Endothelial cell of umbilical vein (primary cell): ENCODE data around the gene VWA1. TPM values are rescaled to one million over a fixed set of nuclear protein-coding genes. Genes with fewer than 3 reads are reported as not detected.

Experiments used
- BruUV-seq: library from RNA; stranded (reverse); fragments of 400-500 nt; replicated peaks from 2 replicates; lab custom pipeline; 2021; lab: Mats Ljungman, UMichigan
- CTCF ChIA-PET: fragments of 300-600, 350-600 bp; sonication (Branson Sonifier 250); formaldehyde crosslinking; loops from one replicate; lab custom pipeline; 2021; ENCODE audit warnings: antibody characterized with exemption, inconsistent platforms; lab: Charles Lee
- POLR2A ChIA-PET: fragments of 300-600, 350-600 bp; sonication (Branson Sonifier 250); formaldehyde crosslinking; loops from one replicate; lab custom pipeline; 2021; ENCODE audit warnings: antibody characterized with exemption, inconsistent platforms; lab: Charles Lee
- DNase-seq: peaks from one replicate; pipeline ENCODE4 v3.0.0-alpha.2; 2011; ENCODE audit warnings: low read depth, low spot score
- FAIRE-seq: peaks from 2 replicates; lab custom pipeline; 2011; peaks lifted over from hg19 to GRCh38; lab: Jason Lieb, UNC
- H2AFZ ChIP-seq: 2 replicates; pipeline ENCODE4 v1.6.0; 2012; ENCODE audit warnings: low read depth, low read length, control low read depth, inconsistent platforms
- H3K27ac ChIP-seq: 2 replicates; pipeline ENCODE4 v1.5.1; 2011; ENCODE audit warnings: low read depth, mild to moderate bottlenecking, control low read depth, low read length, moderate library complexity; ENCODE audit not compliant: insufficient read depth
- H3K27me3 ChIP-seq, 2 experiments: 2 replicates each; pipeline versions ENCODE4 v1.6.0 to v1.6.1; 2011; ENCODE audit warnings: low read length in 2 of 2, mixed read lengths in 1 of 2; ENCODE audit not compliant: control insufficient read depth in 2 of 2, insufficient read depth in 2 of 2
- H3K36me3 ChIP-seq, 2 experiments: 2 replicates in 1 of 2; 3 replicates in 1 of 2; pipeline ENCODE4 v1.5.1; 2011; ENCODE audit warnings: low read length in 2 of 2, mild to moderate bottlenecking in 1 of 2, moderate library complexity in 1 of 2; ENCODE audit not compliant: control insufficient read depth in 2 of 2, insufficient read depth in 2 of 2; ENCODE audit errors: extremely low read depth in 1 of 2
- H3K4me1 ChIP-seq: 3 replicates; pipeline ENCODE4 v1.5.1; 2011; ENCODE audit warnings: mild to moderate bottlenecking, low read length; ENCODE audit not compliant: control insufficient read depth, insufficient read depth; ENCODE audit errors: extremely low read depth
- H3K4me2 ChIP-seq: 2 replicates; pipeline ENCODE4 v1.6.1; 2011; ENCODE audit warnings: low read length, control low read depth, mixed read lengths; ENCODE audit not compliant: insufficient read depth
- H3K4me3 ChIP-seq, 3 experiments: fragments of 200-600 bp in 1 of 3; sonication (generic), shearing (Covaris generic) in 1 of 3; replicated peaks in 1 of 3; 2 replicates each; pipeline ENCODE4 v1.5.1; 2011 to 2016; ENCODE audit warnings: control low read depth in 3 of 3, low read length in 3 of 3, mild to moderate bottlenecking in 2 of 3, inconsistent platforms in 1 of 3, low read depth in 1 of 3, moderate library complexity in 1 of 3; ENCODE audit not compliant: insufficient read depth in 1 of 3
- H3K79me2 ChIP-seq: 2 replicates; pipeline ENCODE4 v1.6.0; 2012; ENCODE audit warnings: low read length, inconsistent platforms; ENCODE audit not compliant: control insufficient read depth, insufficient read depth
- H3K9ac ChIP-seq: replicated peaks from 2 replicates; pipeline ENCODE3; 2011; ENCODE audit warnings: low read length, control low read depth; ENCODE audit not compliant: insufficient read depth; ENCODE audit errors: extremely low read depth
- H3K9me1 ChIP-seq: replicated peaks from 3 replicates; pipeline ENCODE4 v1.6.0; 2011; ENCODE audit warnings: mild to moderate bottlenecking, low read length; ENCODE audit not compliant: control insufficient read depth, insufficient read depth; ENCODE audit errors: extremely low read depth
- H3K9me3 ChIP-seq: replicated peaks from 2 replicates; pipeline ENCODE4 v1.5.1; 2012; ENCODE audit warnings: low read length, inconsistent platforms; ENCODE audit not compliant: control insufficient read depth, insufficient read depth
- H4K20me1 ChIP-seq: replicated peaks from 2 replicates; pipeline ENCODE3; 2011; ENCODE audit warnings: mild to moderate bottlenecking, low read length; ENCODE audit not compliant: control insufficient read depth, insufficient read depth; ENCODE audit errors: extremely low read depth
- EZH2 ChIP-seq: IDR thresholded peaks from 2 replicates; pipeline ENCODE4 v1.6.1; 2012; ENCODE audit warnings: borderline replicate concordance, low read depth, mild to moderate bottlenecking, moderate library complexity, low read length, inconsistent platforms; ENCODE audit not compliant: severe bottlenecking
- JUN ChIP-seq: IDR thresholded peaks from 2 replicates; pipeline ENCODE4 v1.6.1; 2011; ENCODE audit warnings: borderline replicate concordance, low read depth; ENCODE audit not compliant: insufficient read length, insufficient read depth
- MYC ChIP-seq: IDR thresholded peaks from one replicate; pipeline ENCODE4 v1.6.1; 2011; ENCODE audit warnings: mild to moderate bottlenecking, low read depth, low read length
- POLR2A ChIP-seq: IDR thresholded peaks from 2 replicates; pipeline ENCODE4 v1.6.1; 2012; ENCODE audit warnings: low read depth, mild to moderate bottlenecking, control low read depth, low read length
- POLR2AphosphoS5 ChIP-seq: IDR thresholded peaks from 2 replicates; pipeline ENCODE4 v1.6.1; 2012; ENCODE audit warnings: low read depth, mild to moderate bottlenecking, control low read depth, low read length, moderate library complexity; ENCODE audit not compliant: insufficient read depth
- dilution Hi-C: fragments of 300-500 bp; cut with MboI; formaldehyde crosslinking; loops from one replicate; pipeline ENCODE4 v1.15.0; 2019; ENCODE audit warnings: low sequenced_read_pairs; ENCODE audit not compliant: extremely low pct_ligation_motif_present
- intact Hi-C: fragments of 100-400 bp; cut with micrococcal nuclease; formaldehyde crosslinking; loops from one replicate; pipeline ENCODE4 v1.10.0; 2022
- polyA plus RNA-seq, 4 experiments: library from polyadenylated mRNA; depleted of rRNA in 3 of 4; stranded (reverse) in 3 of 4; unstranded in 1 of 4; fragments of >200 nt; gene quantifications; 2 replicates each; pipeline versions ENCODE4 v1.2.1 to v1.2.3, GENCODE V29; 2011 to 2012; ENCODE audit warnings: missing spikeins in 1 of 4
- total RNA-seq: library from RNA; stranded (reverse); gene quantifications from 2 replicates; pipeline ENCODE4 v1.2.3, GENCODE V29; 2021
- TF ChIP-seq, protein P1 (sequence below): IDR thresholded peaks from 2 replicates; pipeline ENCODE4 v1.6.1; 2011; ENCODE audit not compliant: insufficient read depth, insufficient read length
- TF ChIP-seq, protein P2 (sequence below), 2 donors: IDR thresholded peaks; 1 replicate in 1 of 2; 2 replicates in 1 of 2; pipeline ENCODE4 v1.5.1; 2011; ENCODE audit warnings: low read length in 2 of 2, mild to moderate bottlenecking in 2 of 2, moderate library complexity in 2 of 2, control low read depth in 1 of 2, inconsistent platforms in 1 of 2, low read depth in 1 of 2; ENCODE audit not compliant: insufficient read depth in 1 of 2; ENCODE audit errors: extremely low read depth in 1 of 2

The VWA1 gene
- total and polyA plus RNA-seq, 2 donors (not counting 3 experiments of a cell fraction or from before 2014, with no cell fraction given), result 2.0 to 6.1 TPM

DNA sequence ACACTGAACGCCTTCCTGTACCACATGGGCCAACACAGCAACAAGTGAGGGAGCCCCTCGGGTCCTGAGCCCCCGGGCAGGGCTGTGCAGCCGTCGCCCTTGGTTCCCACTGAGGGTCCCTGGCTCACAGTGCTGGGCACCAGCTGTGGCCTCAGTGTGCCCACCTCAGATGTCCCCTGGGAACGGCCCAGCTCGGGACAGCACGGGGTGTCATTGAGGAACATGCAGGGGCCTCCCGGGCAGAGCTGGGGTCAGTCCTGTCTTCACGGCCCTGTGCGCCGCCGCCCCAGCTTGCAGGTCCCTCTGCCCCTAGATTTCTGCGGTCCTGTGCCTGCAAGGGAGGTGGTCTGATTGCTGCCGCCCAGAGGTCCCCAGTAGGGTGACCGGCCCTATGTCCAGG lies 53.7 kb downstream of the VWA1 start:
- no peaks in the 10 kb centered on the region for H4K20me1 ChIP-seq
- ChIA-PET POLR2A (no interaction called here), CTCF (no interaction called here)
- FAIRE-seq (no peak), DNase-seq (no peak)
- no peak overlapping the region for H3K4me2 ChIP-seq
- no peak overlapping the region for H3K4me3 ChIP-seq
- no peak overlapping the region for H3K27ac ChIP-seq
- peaks cover 7 to 23% of the 10 kb centered on the region in 2 experiments for H3K36me3 ChIP-seq
- no peaks in the 10 kb centered on the region for H3K79me2 ChIP-seq
- no peak overlapping the region for H3K9ac ChIP-seq
- no peaks in the 10 kb centered on the region for H3K27me3 ChIP-seq
- no peak overlapping the region for H2AFZ ChIP-seq
- H3K9me1 ChIP-seq, result no peaks in the 10 kb centered on the region
- no peaks in the 10 kb centered on the region for H3K9me3 ChIP-seq
- dilution Hi-C loops, result no loop called here
- H3K4me1 ChIP-seq, result no peaks in the 10 kb centered on the region
- BruUV-seq, result no TSS peak
- TF ChIP-seq JUN (no peak), MYC (no peak), EZH2 (no peak), POLR2A (no peak)
- TF ChIP-seq, protein P1, sequence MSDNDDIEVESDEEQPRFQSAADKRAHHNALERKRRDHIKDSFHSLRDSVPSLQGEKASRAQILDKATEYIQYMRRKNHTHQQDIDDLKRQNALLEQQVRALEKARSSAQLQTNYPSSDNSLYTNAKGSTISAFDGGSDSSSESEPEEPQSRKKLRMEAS, result no peak
- TF ChIP-seq, protein P2, sequence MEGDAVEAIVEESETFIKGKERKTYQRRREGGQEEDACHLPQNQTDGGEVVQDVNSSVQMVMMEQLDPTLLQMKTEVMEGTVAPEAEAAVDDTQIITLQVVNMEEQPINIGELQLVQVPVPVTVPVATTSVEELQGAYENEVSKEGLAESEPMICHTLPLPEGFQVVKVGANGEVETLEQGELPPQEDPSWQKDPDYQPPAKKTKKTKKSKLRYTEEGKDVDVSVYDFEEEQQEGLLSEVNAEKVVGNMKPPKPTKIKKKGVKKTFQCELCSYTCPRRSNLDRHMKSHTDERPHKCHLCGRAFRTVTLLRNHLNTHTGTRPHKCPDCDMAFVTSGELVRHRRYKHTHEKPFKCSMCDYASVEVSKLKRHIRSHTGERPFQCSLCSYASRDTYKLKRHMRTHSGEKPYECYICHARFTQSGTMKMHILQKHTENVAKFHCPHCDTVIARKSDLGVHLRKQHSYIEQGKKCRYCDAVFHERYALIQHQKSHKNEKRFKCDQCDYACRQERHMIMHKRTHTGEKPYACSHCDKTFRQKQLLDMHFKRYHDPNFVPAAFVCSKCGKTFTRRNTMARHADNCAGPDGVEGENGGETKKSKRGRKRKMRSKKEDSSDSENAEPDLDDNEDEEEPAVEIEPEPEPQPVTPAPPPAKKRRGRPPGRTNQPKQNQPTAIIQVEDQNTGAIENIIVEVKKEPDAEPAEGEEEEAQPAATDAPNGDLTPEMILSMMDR (IDR thresholded peaks at IDR 0.05; ENCODE audit: extremely low read depth in 1 of 2, insufficient read depth in 1 of 2, low read depth in 1 of 2, low read length in 2 of 2), result no peak
- intact Hi-C loops, result no loop called here

DNA sequence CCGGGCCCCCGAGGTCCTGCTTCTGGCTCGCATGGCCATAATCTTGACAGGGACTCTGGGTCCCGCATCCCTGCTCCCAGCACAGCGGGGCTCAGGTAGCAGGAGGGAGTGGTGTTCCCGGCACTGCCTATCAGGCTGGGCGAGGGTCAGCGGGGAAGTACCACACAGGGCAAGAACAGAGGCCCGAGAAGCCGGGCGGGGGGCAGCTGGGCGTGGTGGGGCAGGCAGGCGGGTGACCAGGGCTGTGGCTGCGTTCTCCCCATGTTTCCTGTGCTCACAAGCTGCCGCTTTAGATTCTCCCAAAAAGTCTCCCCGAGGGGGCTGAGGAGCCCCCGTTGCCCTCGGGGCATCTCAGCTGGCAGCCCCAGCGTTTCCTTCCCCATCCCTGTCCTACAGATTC lies 54.4 kb downstream of the VWA1 start:
- H3K79me2 ChIP-seq, result no peaks in the 10 kb centered on the region
- no peak overlapping the region for H3K4me3 ChIP-seq
- H3K27ac ChIP-seq, result no peak overlapping the region
- H3K36me3 ChIP-seq, result peaks cover 7 to 25% of the 10 kb centered on the region in 2 experiments
- dilution Hi-C loops, result no loop called here
- CTCF ChIA-PET, result no interaction called here
- no peaks in the 10 kb centered on the region for H3K9me3 ChIP-seq
- DNase-seq, result no peak
- H3K27me3 ChIP-seq, result no peaks in the 10 kb centered on the region
- H2AFZ ChIP-seq, result no peak overlapping the region
- no peaks in the 10 kb centered on the region for H4K20me1 ChIP-seq
- POLR2A ChIA-PET, result no interaction called here
- no peak for TF ChIP-seq POLR2AphosphoS5
- TF ChIP-seq, protein P1, result no peak
- no peak for TF ChIP-seq EZH2
- TF ChIP-seq JUN, result no peak
- no peak for TF ChIP-seq POLR2A
- TF ChIP-seq MYC, result no peak
- H3K9ac ChIP-seq, result no peak overlapping the region
- intact Hi-C loops, result no loop called here
- H3K4me1 ChIP-seq, result no peaks in the 10 kb centered on the region
- no peaks in the 10 kb centered on the region for H3K9me1 ChIP-seq
- no peak overlapping the region for H3K4me2 ChIP-seq
- no peak for FAIRE-seq
- BruUV-seq, result no TSS peak
